Measurements from ENCODE around the gene MC1R.

DNA sequence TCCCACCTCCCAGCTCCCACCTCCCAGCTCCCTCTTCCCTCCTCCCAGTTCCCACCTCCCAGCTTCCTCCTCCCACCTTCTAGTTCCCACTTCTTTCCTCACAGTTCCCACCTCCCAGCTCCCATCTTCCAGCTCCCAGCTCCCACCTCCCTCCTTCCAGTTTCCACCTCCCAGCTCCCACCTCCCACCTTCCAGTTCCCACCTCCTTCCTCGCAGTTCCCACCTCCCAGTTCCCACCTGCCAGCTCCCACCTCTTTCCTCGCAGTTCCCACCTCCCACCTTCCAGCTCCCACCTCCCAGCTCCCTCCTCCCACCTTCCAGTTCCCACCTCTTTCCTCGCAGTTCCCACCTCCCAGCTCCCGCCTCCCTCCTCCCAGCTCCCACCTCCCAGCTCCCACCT is 10.4 kb upstream of the MC1R start:
- TF ChIP-seq POLR2AphosphoS5 (IDR thresholded peaks at IDR 0.05; ENCODE audit: low read depth, low read length) (no peak), POLR2A (IDR thresholded peaks at IDR 0.05; ENCODE audit: low read depth, low read length) (no peak), TAF1 (IDR thresholded peaks at IDR 0.05; ENCODE audit: borderline replicate concordance, low read depth, low read length) (no peak)

All from GM12892 (cell line).